ENCODE data around the gene CCDC192. TPM values are rescaled to one million over a fixed set of nuclear protein-coding genes. Genes with fewer than 3 reads are reported as not detected.

Gene CCDC192
- total and polyA plus RNA-seq, 9 donors, result 0.26 to 2.6 (median 0.91) TPM; not detected in 1

GRCh38 chr5:127834094-127834531, 130.9 kb downstream of the CCDC192 start:
- no peaks in the 10 kb centered on the region for H3K36me3 ChIP-seq
- 8 to 21% (median 13%) methylated on average over 2 of the region's 2 CpGs for WGBS, 3 donors
- no peaks in the 10 kb centered on the region for H3K27me3 ChIP-seq
- TF ChIP-seq CTCF (IDR thresholded peaks at IDR 0.05), result no peak
- TF ChIP-seq POLR2A (IDR thresholded peaks at IDR 0.05), result no peak
- TF ChIP-seq EP300 (IDR thresholded peaks at IDR 0.05), result no peak
- no peak overlapping the region for H3K4me3 ChIP-seq
- intact Hi-C loops (cut with DNase I), result no loop called here
- H3K4me1 ChIP-seq (ENCODE audit: insufficient read depth), result peaks cover 2% of the 10 kb centered on the region
- no peak for DNase-seq
- no peak overlapping the region for H3K27ac ChIP-seq
- no peaks in the 10 kb centered on the region for H3K9me3 ChIP-seq

GRCh38 chr5:127834554-127834953, 131.4 kb downstream of the CCDC192 start:
- WGBS, 3 donors, result 8 to 14% (median 14%) methylated on average over 5 of the region's 5 CpGs
- H3K4me3 ChIP-seq, result no peak overlapping the region
- peaks cover 2% of the 10 kb centered on the region for H3K4me1 ChIP-seq (ENCODE audit: insufficient read depth)

GRCh38 chr5:127838661-127839060, 135.5 kb downstream of the CCDC192 start:
- TF ChIP-seq CTCF (IDR thresholded peaks at IDR 0.05) (no peak), EP300 (IDR thresholded peaks at IDR 0.05) (no peak), POLR2A (IDR thresholded peaks at IDR 0.05) (no peak)
- intact Hi-C loops (cut with DNase I), result no loop called here
- Histone ChIP-seq H3K36me3 (no peaks in the 10 kb centered on the region), H3K4me3 (no peak overlapping the region), H3K9me3 (no peaks in the 10 kb centered on the region), H3K27me3 (no peaks in the 10 kb centered on the region), H3K27ac (no peak overlapping the region), H3K4me1 (ENCODE audit: insufficient read depth) (peaks cover 2% of the 10 kb centered on the region)
- DNase-seq, result no peak
- WGBS, 3 donors, result 81 to 88% (median 87%) methylated on average over 3 of the region's 3 CpGs

More at GRCh38 chr5:127834554-127834953, 131.4 kb downstream of the CCDC192 start:
- H3K27me3 ChIP-seq, result no peaks in the 10 kb centered on the region
- no peaks in the 10 kb centered on the region for H3K9me3 ChIP-seq
- no peak overlapping the region for H3K27ac ChIP-seq
- DNase-seq, result no peak
- TF ChIP-seq EP300 (IDR thresholded peaks at IDR 0.05) (no peak), POLR2A (IDR thresholded peaks at IDR 0.05) (no peak), CTCF (IDR thresholded peaks at IDR 0.05) (no peak)
- intact Hi-C loops (cut with DNase I), result no loop called here
- H3K36me3 ChIP-seq, result no peaks in the 10 kb centered on the region

GRCh38 chr5:127839072-127839471, 135.9 kb downstream of the CCDC192 start:
- peaks cover 2% of the 10 kb centered on the region for H3K4me1 ChIP-seq (ENCODE audit: insufficient read depth)
- TF ChIP-seq POLR2A (IDR thresholded peaks at IDR 0.05) (no peak), EP300 (IDR thresholded peaks at IDR 0.05) (no peak), CTCF (IDR thresholded peaks at IDR 0.05) (no peak)
- intact Hi-C loops (cut with DNase I), result no loop called here
- no peak overlapping the region for H3K27ac ChIP-seq
- H3K27me3 ChIP-seq, result no peaks in the 10 kb centered on the region
- no peaks in the 10 kb centered on the region for H3K36me3 ChIP-seq
- no peak overlapping the region for H3K4me3 ChIP-seq
- H3K9me3 ChIP-seq, result no peaks in the 10 kb centered on the region
- DNase-seq, result no peak

Data from ovary (tissue), 9 donors.